Keratinocyte (primary cell): Measurements from ENCODE around the gene MAGIX.

ENCODE experiments used
- EZH2 ChIP-seq: IDR thresholded peaks from one replicate; pipeline ENCODE4 v1.6.1; 2012; ENCODE audit warnings: inconsistent platforms, mild to moderate bottlenecking, low read length, moderate library complexity
- TF ChIP-seq, protein P1 (sequence below), 3 experiments: IDR thresholded peaks in 1 of 3; conservative IDR thresholded peaks in 1 of 3; optimal IDR thresholded peaks in 1 of 3; 2 replicates in 2 of 3; 3 replicates in 1 of 3; pipeline versions ENCODE3 to v1.5.1; 2011; ENCODE audit warnings: low read length in 3 of 3, mild to moderate bottlenecking in 3 of 3, moderate library complexity in 2 of 3, control low read depth in 1 of 3, inconsistent platforms in 1 of 3; ENCODE audit not compliant: insufficient read depth in 2 of 3; ENCODE audit errors: extremely low read depth in 1 of 3

DNA sequence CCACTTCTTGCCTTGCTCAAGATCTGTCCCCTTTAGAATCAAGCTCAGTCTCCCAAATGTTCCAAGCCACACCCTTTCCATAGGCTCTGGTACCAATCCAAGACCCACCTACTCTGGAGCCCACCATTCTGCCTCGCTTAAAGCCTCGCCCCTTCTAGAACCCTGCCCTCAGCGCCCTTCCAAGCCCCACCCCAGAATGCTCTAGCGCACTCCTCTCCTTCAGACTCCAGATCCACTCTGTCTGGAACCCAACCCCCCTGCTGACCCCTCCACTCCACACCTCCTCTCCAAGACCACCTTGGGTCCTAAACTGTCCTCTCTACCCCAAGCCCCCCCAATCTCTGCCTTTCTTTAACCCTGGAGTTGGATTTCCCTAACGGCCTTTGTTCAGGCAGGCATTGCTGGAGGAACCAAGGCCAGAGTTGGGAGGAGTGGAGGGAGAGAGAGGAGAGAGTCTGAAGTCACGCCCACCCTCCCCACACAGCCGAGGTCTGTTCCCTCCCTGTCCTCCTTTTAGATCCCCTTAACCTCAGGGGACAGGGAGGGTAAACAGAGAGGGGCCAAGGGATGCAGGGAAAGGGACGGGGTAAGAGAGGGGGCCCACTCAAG is 26.0 kb downstream of the MAGIX start:
- TF ChIP-seq, protein P1, sequence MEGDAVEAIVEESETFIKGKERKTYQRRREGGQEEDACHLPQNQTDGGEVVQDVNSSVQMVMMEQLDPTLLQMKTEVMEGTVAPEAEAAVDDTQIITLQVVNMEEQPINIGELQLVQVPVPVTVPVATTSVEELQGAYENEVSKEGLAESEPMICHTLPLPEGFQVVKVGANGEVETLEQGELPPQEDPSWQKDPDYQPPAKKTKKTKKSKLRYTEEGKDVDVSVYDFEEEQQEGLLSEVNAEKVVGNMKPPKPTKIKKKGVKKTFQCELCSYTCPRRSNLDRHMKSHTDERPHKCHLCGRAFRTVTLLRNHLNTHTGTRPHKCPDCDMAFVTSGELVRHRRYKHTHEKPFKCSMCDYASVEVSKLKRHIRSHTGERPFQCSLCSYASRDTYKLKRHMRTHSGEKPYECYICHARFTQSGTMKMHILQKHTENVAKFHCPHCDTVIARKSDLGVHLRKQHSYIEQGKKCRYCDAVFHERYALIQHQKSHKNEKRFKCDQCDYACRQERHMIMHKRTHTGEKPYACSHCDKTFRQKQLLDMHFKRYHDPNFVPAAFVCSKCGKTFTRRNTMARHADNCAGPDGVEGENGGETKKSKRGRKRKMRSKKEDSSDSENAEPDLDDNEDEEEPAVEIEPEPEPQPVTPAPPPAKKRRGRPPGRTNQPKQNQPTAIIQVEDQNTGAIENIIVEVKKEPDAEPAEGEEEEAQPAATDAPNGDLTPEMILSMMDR (optimal IDR thresholded peaks at IDR 0.05 in 1 of 3, IDR thresholded peaks at IDR 0.05 in 1 of 3, conservative IDR thresholded peaks at IDR 0.05 in 1 of 3; ENCODE audit: extremely low read depth in 1 of 3, insufficient read depth in 2 of 3, low read length in 3 of 3): no peak
- TF ChIP-seq EZH2: no peak
